Globus pallidus (tissue), 1 donor: ENCODE data around the gene GHR.

Source experiments
- DNase-seq: peaks from one replicate; pipeline ENCODE4 v3.0.0-alpha.2; 2015; ENCODE audit warnings: low spot score

Gene GHR

GRCh38 chr5:42423285-42424165 lies at the start of gene GHR:
TSS of gene GHR (plus strand) at chr5:42423439. CDS start at chr5:42565875, 142,436 bp downstream.
- peak; percentile 83 for DNase-seq

DNA sequence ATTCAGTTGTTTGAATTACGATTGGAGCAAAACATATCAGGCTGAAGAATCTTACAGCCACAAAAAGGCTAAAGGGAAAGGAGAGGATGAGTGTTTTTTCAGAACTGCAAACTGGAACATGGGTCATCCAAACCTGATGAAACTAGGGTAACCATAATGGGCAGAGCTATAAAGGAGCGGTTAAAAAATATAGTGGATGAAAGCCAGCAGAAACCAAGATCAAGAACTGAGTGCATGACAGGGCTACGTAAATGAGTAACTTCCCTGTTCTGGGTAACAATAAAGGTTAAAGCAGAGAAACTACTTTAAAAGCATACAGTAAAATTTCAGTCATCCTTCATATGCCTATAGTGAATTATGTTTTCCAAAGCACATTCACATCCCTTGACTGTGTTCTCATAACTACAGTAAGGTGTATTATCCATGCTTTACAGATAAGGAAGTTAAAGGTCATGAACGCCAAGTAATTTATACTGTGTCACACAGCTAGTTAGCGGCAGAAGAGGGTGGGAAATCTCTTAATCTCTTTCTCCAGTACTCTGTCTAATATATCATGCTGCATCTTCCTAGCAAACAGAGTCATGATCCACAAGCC lies 48.5 kb upstream of the GHR start:
- DNase-seq: no peak

GRCh38 chr5:42377496-42377895 lies 45.7 kb upstream of the GHR start:
- DNase-seq: no peak

DNA sequence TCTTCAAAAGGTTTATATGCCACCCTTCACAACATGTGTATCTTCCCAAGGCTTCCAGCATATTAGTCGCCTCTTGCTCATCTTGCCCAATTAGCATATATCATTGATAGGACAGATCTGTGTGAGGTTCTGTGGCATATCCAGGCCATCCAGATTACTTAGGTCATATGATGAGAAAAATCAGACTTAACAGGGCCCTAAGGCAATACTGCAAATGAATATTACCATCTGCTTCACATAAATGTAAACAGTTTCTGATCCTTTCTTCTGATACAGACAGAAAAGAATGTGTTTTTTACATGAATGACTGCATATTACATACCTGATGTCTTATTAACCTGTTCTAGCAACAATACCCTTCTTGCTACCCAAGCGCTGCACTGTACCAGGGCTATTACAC lies 41.3 kb upstream of the GHR start:
- no peak for DNase-seq

DNA sequence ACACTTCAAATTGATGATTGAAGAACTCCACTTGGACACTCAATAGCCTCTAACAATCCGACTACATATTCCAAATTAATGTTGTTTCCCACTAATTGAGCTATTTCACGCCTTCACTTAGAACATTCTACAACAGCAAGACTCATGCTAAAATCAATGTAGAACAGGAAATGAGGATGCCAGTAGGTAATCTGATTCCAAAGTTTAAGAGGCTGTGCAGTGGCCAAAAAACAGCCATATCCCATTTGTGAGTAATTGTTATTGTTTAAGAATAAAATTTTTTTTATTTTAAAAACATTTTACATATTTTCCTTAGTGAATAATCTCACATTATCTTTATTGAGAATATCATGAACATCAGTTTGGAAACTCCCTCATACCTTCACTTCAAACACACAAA lies 35.7 kb upstream of the GHR start:
- no peak for DNase-seq

DNA sequence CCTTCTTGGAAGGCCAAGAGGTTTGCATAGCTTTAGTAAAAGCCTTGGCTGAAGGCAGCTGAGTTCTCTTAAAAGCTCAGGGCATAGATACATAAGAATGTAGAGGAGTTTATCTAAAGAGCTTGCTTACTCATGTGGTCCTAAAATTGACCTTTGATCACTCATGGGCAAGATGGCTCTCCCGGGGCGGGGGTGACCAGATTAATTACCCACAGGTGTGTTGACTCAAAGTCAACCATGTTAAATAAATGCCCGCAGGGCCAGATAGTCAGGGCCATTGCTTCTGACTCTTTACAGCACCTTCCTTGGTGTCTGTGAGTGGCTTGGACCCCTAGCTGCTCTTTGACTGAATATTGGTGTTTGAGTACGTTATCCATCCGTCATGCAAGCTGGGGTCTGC lies 33.1 kb upstream of the GHR start:
- DNase-seq: no peak

GRCh38 chr5:42392917-42393316 lies 30.3 kb upstream of the GHR start:
- no peak for DNase-seq

- DNase-seq: no peak
These were observed 27.1 kb upstream of the GHR start for GRCh38 chr5:42396111-42396510.

DNA sequence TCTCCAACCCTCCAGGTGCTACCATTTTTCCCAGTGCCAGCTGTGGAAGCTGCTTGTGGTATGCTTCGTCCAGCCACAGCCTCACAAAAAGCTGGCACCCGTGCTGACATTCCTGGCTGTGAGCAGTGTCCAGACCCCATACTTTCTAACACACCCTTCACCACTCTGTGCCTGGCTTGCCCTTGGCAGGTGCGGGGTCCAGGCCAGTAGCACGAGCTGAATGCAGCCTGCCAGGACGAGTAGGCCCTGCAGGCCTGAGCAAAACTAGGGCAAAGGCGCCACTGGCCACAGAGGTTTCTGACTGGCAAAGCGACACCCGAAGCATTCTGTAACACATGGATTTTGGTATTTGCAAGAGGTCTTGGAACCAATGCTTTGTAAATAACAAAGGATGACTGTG lies 26.0 kb upstream of the GHR start:
- no peak for DNase-seq

GRCh38 chr5:42399702-42400101 lies 23.5 kb upstream of the GHR start:
- DNase-seq: no peak

- no peak for DNase-seq
These were observed 22.8 kb upstream of the GHR start for GRCh38 chr5:42400474-42400873.

DNA sequence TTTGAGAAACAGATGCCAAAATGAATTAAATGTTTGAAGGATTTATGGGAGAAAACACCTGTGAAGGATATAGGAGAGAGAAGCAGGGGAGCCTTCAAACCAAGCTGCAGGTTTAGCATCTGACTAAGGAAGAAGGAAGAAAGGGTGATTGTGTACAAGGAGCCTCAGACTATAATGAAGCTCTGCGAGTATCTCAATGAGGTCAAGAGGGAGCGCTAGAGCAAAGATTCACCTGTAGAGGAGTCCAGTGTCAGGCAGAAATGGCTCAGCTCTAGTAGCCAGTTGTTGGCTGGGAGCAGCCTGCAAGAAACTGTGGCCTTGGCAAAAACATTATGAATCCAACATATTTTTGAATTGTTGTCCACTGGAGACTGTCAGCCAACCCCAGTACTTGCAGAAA lies 20.0 kb upstream of the GHR start:
- DNase-seq: no peak

DNA sequence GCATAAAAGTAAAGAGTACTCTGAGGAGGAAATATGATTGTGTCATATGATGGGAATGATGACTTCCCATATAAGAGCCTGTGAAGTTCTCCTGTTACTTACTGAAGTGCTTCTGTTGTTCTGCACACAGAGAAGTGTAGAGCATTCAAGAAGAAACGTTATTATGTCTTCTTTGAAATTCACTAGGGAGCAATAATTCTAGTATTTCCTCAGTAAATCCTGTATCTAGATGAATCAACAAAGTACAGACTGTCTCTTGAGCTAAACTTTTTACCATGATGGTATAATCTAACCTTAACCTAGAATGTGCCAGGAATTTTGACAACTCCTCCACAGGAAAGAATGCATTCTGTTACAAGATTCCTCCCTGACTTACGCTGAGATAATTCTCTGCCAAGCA lies 18.9 kb upstream of the GHR start:
- DNase-seq: no peak

DNA sequence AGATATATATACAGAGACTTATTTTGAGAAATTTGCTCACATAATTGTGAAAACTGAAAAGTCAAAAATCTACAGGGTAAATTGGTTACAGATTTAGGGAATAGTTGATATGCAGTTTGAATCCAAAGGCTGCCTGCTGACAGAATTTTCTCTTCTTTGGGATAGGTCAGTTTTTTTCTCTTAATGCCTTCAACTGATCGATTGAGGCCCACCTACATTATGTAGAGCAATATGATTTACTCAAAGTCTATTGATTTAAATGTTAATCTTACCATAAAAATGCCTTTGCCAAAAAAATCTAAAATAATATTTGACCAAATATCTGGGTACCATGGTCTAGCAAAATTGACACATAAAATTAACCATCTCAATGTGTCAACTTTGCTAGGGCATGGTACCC lies 3.9 kb upstream of the GHR start:
- no peak for DNase-seq

GRCh38 chr5:42422656-42423280 lies 471 bp upstream of the GHR start:
- DNase-seq: no peak

DNA sequence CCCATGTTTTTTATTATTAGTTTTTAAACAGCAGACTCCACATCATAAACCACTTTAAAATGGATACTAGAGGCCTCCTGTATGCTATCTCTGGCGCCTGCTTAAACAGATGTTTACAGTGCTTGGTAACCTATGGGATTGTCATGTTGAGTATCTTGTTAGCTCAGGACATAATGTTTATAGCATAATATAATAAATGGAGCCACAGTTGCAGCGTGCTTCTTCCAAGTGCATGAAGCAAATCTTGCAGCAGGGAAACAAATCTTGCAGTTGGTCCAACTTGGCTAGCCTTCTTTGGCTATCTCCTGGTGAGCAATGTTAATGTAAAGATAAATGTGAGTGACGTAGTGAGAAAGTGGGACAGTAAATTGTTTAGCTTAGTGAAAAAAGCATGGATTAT lies 2.8 kb downstream of the GHR start:
- no peak for DNase-seq

DNA sequence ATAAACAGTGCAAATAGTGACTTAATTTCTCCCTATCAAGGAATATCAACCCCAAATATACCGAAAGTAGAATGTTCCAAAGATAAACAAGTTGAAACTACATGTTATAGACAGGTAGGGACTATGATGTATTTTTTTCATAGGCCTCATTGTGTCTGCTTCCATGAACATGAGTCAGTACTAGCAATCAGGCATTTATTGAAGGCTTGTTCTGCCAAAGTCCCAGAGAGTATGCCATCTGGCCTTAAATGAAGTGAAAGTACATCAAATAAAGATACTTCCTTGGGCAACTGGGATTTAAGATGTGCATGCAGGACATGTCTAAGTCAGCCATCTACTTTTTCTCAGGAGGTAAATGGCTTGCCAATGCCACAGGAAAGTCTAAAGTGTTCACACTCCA lies 6.5 kb downstream of the GHR start:
- DNase-seq: no peak

DNA sequence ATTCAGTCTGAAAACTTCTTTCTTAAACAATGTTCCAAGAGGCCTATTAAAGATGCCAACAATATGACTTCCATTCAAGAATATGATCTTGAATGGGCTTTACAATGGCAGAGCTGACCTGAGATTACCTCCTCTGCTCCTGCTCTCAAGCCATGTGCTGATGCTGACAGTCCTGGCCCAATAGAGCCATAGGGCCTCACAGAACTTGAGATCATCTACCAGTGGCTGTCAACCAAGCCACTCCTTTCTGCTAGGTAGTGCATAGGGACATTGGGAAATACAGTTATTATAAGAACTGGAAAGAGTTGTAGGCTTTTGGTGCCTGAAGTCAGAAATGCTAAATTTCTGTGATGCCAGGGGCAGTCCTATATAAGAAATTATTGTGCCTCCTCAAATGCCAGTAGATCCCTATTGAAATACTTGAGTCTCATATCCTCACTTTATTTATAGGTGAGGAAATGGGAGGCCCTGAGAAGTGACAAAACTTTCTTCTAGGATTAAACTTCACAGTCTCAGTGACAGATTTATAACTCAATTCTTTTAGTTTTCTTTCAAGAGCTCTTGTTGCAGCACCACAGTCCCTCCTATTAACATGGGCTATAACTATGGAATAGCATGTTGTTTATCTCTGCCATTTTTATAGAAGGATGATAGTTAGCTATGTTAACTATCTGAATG lies 10.9 kb downstream of the GHR start:
- DNase-seq: no peak

DNA sequence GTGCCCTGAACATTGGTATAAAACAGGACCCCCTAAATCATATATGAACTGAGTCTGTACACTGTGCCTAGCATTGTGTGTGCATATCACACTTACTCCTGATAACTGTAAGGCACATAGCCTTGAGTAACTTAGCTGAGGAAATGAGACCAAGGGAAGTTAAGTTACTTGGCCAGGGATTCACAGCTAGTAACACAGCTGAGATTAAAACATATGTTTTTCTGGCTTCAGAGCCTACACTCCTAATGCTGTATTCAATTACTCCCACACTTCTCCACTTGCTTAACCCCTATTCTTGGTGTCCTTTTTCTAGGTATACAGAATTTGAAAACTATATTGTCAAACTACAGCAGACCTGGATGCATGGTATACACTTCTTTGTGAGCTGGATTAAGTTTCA lies 12.8 kb downstream of the GHR start:
- DNase-seq: no peak

- DNase-seq: no peak
These were observed 31.2 kb downstream of the GHR start for GRCh38 chr5:42454216-42454995.

GRCh38 chr5:42461033-42461432 lies 37.8 kb downstream of the GHR start:
- DNase-seq: no peak

DNA sequence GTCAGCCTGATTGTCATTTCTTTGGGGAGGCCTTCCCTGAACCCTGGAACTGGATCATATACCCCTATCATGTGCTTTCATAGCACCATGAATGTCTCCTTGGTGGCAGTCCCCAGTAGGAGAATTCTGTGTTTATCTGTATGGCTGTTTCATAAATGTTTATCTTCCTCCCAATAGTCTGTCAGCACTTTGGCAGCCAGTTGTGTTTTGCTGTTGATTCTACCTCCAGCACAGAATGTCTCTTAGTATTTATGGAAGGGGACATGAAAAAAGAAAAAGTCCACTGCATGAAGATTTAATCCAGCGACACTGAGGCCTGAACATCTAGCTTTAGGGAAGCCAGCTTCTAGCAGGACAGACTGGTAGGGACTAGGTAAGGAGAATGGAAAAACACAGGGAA lies 38.3 kb downstream of the GHR start:
- DNase-seq: no peak
